ENCODE results near the gene HACD1.

GRCh38 chr10:17605936-17606335, 11.2 kb downstream of the HACD1 start:
- TF ChIP-seq CTCF (IDR thresholded peaks at IDR 0.05) (no peak), POLR2A (IDR thresholded peaks at IDR 0.05) (no peak)

All from tibial nerve (tissue), 3 donors.